Ishikawa (cell line): ENCODE data around the gene LIPN.

Experiments
- CEBPB ChIP-seq: IDR thresholded peaks from 2 replicates; pipeline ENCODE4 v1.6.1; 2012
- CREB1 ChIP-seq: IDR thresholded peaks from 2 replicates; pipeline ENCODE4 v1.6.1; 2012; ENCODE audit warnings: low read depth
- EGR1 ChIP-seq: IDR thresholded peaks from 2 replicates; pipeline ENCODE4 v1.6.1; 2012
- EP300 ChIP-seq: IDR thresholded peaks from 2 replicates; pipeline ENCODE4 v1.6.1; 2012; ENCODE audit warnings: borderline replicate concordance
- FOXM1 ChIP-seq: IDR thresholded peaks from 2 replicates; pipeline ENCODE4 v1.6.1; 2012; ENCODE audit warnings: low read depth, borderline replicate concordance
- MAX ChIP-seq: IDR thresholded peaks from 2 replicates; pipeline ENCODE4 v1.6.1; 2012
- NFIC ChIP-seq: IDR thresholded peaks from 2 replicates; pipeline ENCODE4 v1.6.1; 2012
- RAD21 ChIP-seq: IDR thresholded peaks from 2 replicates; pipeline ENCODE4 v1.6.1; 2012; ENCODE audit warnings: low read depth
- REST ChIP-seq: IDR thresholded peaks from 2 replicates; pipeline ENCODE4 v1.6.1; 2012; ENCODE audit warnings: low read depth, mild to moderate bottlenecking
- TAF1 ChIP-seq: IDR thresholded peaks from 2 replicates; pipeline ENCODE4 v1.6.1; 2012; ENCODE audit warnings: low read depth, mild to moderate bottlenecking
- TCF12 ChIP-seq: IDR thresholded peaks from 2 replicates; pipeline ENCODE4 v1.6.1; 2012; ENCODE audit warnings: low read depth
- TEAD4 ChIP-seq: IDR thresholded peaks from 2 replicates; pipeline ENCODE4 v1.6.1; 2012
- YY1 ChIP-seq: IDR thresholded peaks from 2 replicates; pipeline ENCODE4 v1.6.1; 2012; ENCODE audit warnings: low read depth
- ZBTB7A ChIP-seq: IDR thresholded peaks from 2 replicates; pipeline ENCODE4 v1.6.1; 2012; ENCODE audit warnings: low read depth

- TF ChIP-seq MAX, result no peak
- no peak for TF ChIP-seq EGR1
- no peak for TF ChIP-seq REST
- TF ChIP-seq TAF1, result no peak
- TF ChIP-seq EP300, result no peak
- no peak for TF ChIP-seq CEBPB
- no peak for TF ChIP-seq CREB1
- TF ChIP-seq RAD21, result no peak
- TF ChIP-seq FOXM1, result no peak
- no peak for TF ChIP-seq TEAD4
- no peak for TF ChIP-seq TCF12
- no peak for TF ChIP-seq ZBTB7A
- no peak for TF ChIP-seq YY1
- TF ChIP-seq NFIC, result no peak
Observed at GRCh38 chr10:88730864-88731263, 29.0 kb upstream of the LIPN start.
